Amniotic epithelial cell (primary cell): ENCODE measurements around the gene CACNA1C.
A peak's percentile ranks its signal among the peaks of the same experiment; 100 is the strongest.

Experiments used
- DNase-seq: peaks from one replicate; pipeline ENCODE4 v3.0.0-alpha.2; 2010; ENCODE audit warnings: low read depth

Gene CACNA1C

DNA sequence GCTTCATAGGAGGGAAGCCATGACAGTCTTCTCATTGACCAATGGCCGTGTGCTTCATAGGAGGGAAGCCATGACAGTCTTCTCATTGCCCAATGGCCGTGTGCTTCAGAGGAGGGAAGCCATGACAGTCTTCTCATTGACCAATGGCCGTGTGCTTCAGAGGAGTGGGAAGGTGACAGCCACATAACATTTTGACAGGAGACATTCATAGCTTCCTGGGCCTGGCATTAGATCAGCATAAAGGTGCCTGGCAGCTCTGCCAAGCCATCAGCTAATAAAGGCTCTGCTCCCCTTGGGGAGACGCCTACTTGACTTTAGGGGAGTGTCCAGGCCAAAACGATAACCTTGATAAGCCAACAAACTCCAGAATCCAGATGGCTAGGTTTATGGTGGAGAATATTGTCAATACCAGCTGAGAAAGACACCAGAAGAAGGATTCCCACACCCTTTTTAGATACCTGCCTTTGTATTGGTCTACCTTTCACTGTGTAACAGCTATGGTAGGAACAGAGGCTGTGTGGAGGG is 468.0 kb downstream of the CACNA1C start:
- no peak for DNase-seq

DNA sequence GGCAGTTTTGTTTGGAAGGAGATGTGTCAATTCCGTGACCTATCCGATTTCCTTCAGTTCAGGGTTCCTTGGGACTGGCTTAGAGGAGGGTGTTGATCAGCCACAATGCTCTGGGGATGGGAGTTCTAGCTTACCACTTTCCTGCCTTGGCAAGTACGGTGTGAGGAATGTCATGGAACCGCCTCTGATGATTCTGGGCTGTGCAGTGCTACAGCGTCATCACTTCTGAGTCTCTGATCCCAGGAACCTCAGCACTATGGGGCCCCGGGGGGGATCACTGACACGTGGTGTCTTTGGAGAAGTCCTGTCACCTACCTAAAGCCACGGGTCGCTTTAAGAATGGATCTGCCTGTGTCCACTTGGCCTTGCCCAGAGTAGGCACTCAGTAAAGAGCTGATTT is 470.5 kb downstream of the CACNA1C start:
- DNase-seq, result no peak

DNA sequence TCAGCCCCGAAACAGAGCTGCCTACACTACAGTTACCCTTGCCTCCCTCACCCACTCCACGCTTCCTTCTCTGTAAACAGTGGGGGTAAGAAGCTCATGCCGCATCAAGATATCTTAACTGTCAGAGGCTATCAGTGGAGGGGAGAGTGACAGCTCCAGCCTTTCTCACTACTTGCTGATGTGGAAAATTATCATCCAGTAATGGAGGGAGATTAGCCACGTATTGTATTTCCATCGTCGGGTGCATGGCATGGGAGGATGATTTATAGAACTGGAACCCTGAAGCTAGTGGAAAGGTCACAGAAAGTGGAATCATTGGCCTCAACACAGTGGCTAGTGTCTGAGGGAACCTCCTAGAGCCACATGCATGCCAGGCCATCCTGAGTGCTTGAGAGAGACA is 471.1 kb downstream of the CACNA1C start:
- DNase-seq, result no peak

DNA sequence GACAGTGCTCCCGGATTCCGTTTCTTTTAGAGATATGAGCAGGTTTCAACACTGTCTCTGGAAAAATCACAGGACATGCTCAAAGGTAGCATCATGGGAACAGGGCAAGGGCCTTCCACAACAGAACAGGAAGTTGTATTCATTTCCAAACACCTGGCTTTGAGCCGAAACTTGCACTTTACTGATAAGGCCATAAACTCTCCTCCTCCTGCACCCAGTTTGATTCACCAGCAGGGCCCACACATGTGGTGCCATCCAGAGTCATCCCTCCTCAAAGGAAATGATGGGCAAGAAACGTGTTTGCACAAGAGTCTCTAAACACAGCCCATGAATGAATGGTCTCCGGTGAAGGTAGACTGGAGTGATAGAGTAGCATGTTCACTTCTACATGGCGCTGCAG is 473.6 kb downstream of the CACNA1C start:
- no peak for DNase-seq

DNA sequence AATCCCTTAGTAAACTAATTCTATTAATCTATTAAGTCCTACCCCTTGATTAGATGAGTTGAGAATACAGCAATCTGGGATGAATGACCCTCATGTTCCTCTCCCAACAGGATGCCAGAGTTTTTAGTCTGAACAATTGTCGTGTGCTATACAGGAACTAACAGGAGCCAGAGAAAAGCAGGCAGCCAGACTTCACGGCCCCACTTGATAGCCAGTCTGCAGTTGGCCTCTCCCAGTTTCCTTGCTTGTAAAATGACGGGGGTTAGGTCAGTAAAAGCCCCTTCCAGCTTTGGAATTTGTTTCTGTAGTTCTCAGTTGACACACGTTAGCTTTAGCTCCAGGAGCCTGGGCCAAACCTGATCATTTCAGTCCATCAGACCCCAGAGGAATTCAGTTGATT is 475.2 kb downstream of the CACNA1C start:
- DNase-seq, result no peak

DNA sequence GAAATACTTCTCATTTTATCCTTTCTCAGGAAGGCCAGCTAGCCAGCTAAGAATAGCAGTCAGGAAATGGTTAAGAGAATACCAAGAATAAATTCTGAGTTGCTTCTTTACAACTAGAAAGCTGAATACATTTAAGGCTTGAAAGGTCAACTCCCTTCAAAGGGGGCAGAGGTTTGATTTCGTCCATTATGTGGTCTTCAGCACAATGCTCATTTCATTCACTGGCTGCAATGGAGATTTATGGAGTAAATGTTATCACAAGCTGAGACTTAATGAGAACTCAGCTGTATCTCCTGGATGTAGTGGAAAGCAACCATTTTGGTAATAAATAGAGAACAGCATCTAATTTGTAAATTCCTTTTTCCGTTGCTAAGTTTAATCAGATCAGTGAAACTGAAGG is 477.0 kb downstream of the CACNA1C start:
- no peak for DNase-seq

DNA sequence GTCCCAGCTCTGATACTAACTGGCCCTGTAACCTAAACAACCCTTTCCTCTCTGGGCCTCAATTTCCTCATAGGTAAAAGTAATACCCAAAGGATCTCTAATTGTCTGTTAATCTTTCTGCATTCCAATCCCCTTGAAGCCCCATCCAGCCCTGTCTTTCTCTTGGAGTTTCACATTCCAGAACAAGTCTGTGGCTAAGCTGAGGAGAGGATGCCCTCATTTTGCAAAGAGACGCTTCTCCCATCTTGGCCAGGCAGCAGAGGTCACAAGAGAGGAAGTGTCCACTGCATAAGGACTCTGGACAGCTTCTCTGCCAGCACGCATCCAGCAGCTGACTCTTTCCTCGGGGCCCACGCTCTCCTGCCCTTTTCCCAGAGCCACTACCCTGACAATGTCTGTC is 478.6 kb downstream of the CACNA1C start:
- no peak for DNase-seq

DNA sequence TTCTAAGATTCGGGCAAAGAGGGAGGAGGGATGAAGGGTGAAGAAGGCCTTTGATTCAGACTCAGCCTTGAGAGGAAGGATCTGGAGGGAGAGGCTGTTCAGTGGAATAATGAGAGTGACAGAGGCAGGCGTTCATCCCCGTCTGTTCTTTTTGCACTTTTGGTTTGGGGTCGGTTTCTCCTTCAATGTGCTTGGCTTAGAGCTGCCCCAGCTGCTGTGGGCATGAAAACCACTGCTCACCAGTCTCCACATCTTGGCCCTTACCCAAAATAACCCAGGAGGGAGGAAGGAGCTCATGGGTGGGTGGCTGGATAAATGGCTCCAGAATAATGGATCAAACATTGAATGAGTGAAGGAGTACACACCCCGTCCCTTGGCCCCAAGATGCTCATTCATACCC is 480.2 kb downstream of the CACNA1C start:
- no peak for DNase-seq

DNA sequence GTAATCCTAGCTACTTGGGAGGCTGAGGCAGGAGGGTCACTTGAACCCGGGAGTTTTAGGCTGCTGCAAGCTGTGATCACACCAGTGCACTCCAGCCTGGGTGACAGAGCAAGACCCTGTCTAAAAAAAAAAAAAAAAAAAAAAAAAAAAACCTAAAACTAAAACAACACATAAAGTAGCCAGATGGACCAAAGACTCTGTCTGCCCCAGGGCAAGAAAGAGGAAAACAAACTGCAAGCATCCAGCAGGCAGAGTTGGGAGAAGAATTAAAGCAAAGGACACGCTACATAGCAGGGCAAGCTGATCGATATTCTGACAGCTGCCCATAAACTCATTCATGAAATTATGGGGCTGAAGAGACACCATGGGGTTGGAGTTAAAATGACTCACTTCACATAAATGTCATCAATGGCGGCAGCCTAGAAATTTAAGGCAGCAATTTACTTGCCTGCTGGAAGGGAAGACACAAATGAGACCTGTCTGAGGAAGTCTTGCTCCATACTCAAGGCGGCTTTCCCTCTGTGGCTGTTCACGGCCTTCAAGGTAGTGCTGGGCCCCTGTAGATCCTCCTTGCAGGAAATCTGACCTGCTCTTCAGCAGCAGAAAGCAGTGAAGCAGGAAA is 482.9 kb downstream of the CACNA1C start:
- no peak for DNase-seq

DNA sequence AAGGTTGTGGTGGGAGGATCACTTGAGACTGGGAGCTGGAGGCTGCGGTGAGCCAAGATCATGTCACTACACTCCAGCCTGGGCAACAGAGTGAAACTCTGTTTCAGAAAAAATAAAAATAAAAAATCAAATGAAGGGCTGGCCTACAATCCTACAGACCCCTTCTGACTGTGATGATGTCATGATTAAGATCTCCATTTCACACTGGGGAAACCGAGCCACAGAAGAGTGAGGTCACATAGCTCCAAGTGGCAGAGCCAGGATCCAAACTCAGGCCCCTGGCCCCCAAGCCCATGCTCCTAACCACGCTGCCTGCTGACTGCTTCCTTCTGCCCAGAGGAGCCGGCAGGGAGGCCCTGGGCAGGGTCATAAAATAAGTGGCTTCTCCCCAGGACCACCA is 483.9 kb downstream of the CACNA1C start:
- DNase-seq, result no peak

GRCh38 chr12:2537868-2538541 is 485.2 kb downstream of the CACNA1C start:
- no peak for DNase-seq

- no peak for DNase-seq
Measured at GRCh38 chr12:2539938-2540337, 487.2 kb downstream of the CACNA1C start.

DNA sequence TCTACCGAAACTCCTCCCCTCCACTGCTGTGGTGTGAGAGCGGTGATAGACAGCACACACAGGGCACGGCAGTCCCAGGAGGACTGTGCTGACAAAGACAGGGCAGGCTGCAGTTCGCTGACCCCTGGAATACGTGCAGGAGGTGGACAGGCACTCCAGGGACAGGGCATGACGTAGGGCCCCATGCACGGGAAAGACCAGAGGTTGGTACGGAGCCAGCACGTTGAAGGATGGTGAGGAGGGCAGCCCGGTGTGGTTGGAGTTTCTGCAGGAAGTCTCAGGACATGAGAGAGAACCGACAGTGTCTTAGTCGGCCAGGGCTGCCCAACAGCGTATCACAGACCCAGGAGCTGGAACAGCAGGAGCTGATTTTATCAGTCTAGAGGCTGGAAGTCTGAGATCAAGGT is 487.8 kb downstream of the CACNA1C start:
- DNase-seq, result no peak

GRCh38 chr12:2541631-2542204 is 488.9 kb downstream of the CACNA1C start:
- DNase-seq, result no peak

DNA sequence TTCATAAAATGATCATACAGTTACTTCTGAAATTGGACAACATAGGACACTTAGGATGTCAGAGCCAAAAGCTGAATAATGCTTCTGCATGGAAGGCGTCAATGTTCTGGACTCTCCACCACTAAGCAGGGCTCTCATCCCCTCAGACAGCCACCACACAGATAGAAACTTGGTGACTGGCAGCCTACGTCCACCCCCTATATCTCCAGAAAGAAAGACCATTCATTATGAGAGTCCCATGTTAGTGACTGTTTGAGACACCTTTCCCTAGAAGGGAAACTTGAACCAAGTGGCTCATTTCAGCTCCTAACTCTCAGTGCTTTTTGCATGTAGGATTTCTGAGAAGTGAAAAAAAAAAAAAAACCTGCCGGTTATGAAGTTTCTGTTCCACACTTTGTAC is 491.0 kb downstream of the CACNA1C start:
- DNase-seq, result no peak

DNA sequence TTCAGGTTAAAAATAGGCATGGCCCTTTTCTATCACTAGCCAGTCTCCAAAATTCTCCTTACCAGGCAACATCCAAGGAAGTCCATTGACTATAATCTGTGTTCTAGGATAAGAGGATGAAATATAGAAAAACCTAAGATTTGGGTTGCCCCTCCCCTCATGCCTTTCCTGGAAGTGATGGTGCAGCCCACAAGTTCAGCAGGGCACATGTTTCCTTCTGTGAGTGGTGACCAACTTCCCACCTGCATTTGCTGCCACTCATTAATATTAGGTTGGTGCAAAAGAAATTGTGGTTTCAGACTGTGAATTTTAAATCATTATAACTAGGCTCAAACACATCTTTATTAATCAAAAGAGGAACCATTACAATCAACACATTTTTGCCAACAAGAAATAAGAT is 491.4 kb downstream of the CACNA1C start:
- DNase-seq, result no peak

DNA sequence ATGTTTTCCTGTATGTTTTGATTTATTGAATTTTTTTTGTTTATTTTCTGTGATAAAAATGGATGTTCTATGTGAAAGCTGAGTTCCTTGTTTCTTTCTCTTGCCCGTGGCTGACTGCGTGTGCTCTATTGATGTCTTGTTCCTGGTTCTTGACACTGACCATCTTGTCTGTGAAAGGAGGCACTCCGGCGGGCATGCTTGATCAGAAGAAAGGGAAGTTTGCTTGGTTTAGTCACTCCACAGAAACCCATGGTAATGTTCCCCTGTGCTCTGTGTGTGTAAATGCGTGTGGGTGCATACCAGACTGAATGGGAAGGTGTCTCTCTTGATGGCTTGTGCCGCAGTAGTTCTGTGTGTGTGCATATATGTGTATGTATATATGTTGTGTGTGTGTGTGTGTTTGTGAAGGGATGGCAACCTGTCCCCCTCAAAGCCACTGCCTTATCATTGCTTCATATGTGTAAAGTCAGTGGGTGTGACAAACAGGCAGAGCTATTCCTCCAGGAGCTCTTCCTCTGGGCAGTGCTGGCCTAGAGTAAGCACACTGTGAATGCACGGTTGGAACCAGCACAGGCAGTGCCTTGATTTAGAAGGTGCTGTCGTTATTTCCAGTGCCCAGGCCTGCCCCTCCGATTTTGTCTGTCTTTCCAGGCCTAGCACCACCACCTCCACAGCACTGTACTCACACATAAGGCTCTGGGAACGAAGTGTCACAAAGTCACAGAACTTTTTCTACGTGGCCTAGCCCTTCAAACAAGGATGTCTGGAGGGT is 494.7 kb downstream of the CACNA1C start:
- DNase-seq, result no peak

GRCh38 chr12:2548081-2548480 is 495.3 kb downstream of the CACNA1C start:
- no peak for DNase-seq

GRCh38 chr12:2550561-2551411 is 498.0 kb downstream of the CACNA1C start:
- peak; percentile 2 for DNase-seq

- no peak for DNase-seq
Measured at GRCh38 chr12:2551412-2551900, 498.7 kb downstream of the CACNA1C start.

GRCh38 chr12:2552000-2552756 is 499.4 kb downstream of the CACNA1C start:
- DNase-seq, result no peak
